Calu3 (cell line): Measurements from ENCODE around the gene ZBTB39. TPM values are rescaled to one million over a fixed set of nuclear protein-coding genes. Genes with fewer than 3 reads are reported as not detected.

Source experiments
- BruUV-seq: library from RNA; stranded (reverse); fragments of 400-500 nt; replicated peaks from 2 replicates; lab custom pipeline; 2021; lab: Mats Ljungman, UMichigan
- CTCF ChIA-PET: fragments of 300-600 bp; sonication (Branson Sonifier 250); formaldehyde crosslinking; loops from one replicate; lab custom pipeline; 2022; ENCODE audit warnings: antibody characterized with exemption; lab: Charles Lee
- DNase-seq: peaks from one replicate; pipeline ENCODE4 v3.0.0; 2022
- H3K27ac Mint-ChIP-seq: one replicate; pipeline ENCODE4 v1.8.0; 2022; ENCODE audit warnings: mixed read lengths; ENCODE audit not compliant: unreplicated experiment
- H3K27me3 Mint-ChIP-seq: one replicate; pipeline ENCODE4 v1.8.0; 2022; ENCODE audit warnings: mixed read lengths; ENCODE audit not compliant: unreplicated experiment
- H3K36me3 Mint-ChIP-seq: one replicate; pipeline ENCODE4 v1.8.0; 2022; ENCODE audit warnings: mild to moderate bottlenecking, moderate library complexity, mixed read lengths; ENCODE audit not compliant: insufficient read depth, unreplicated experiment
- H3K4me1 Mint-ChIP-seq: one replicate; pipeline ENCODE4 v1.8.0; 2022; ENCODE audit warnings: mild to moderate bottlenecking, low read depth, mixed read lengths; ENCODE audit not compliant: unreplicated experiment
- H3K4me3 Mint-ChIP-seq: one replicate; pipeline ENCODE4 v1.8.0; 2022; ENCODE audit warnings: mild to moderate bottlenecking, low read depth, moderate library complexity, mixed read lengths; ENCODE audit not compliant: unreplicated experiment
- H3K9me3 Mint-ChIP-seq: one replicate; pipeline ENCODE4 v1.8.0; 2022; ENCODE audit warnings: low read depth, mixed read lengths; ENCODE audit not compliant: unreplicated experiment
- CTCF ChIP-seq: fragments of 200-600 bp; IDR thresholded peaks from one replicate; pipeline ENCODE4 v1.8.0; 2022; ENCODE audit warnings: antibody characterized with exemption; ENCODE audit not compliant: unreplicated experiment
- intact Hi-C: fragments of 100-400 bp; cut with micrococcal nuclease; formaldehyde crosslinking; loops from one replicate; pipeline ENCODE4 v1.10.0; 2022; ENCODE audit not compliant: unreplicated experiment
- total RNA-seq: library from RNA; stranded (reverse); gene quantifications from 2 replicates; pipeline ENCODE4 v1.2.3, GENCODE V29; 2022

Gene ZBTB39
- total RNA-seq, 1 experiment from 2014 or later = 10.8 TPM

- BruUV-seq = no TSS peak
- no peaks in the 10 kb centered on the region for H3K9me3 Mint-ChIP-seq
- peaks cover 15% of the 10 kb centered on the region for H3K36me3 Mint-ChIP-seq
- no peaks in the 10 kb centered on the region for H3K27me3 Mint-ChIP-seq
- H3K27ac Mint-ChIP-seq = no peak overlapping the region
- no peak for DNase-seq
- CTCF ChIA-PET = no interaction called here
- TF ChIP-seq CTCF = no peak
- intact Hi-C loops = no loop called here
- peaks cover 19% of the 10 kb centered on the region for H3K4me1 Mint-ChIP-seq
- no peak overlapping the region for H3K4me3 Mint-ChIP-seq
These were observed 3.0 kb downstream of the ZBTB39 start for GRCh38 chr12:57003395-57003794.

- no TSS peak for BruUV-seq
- Mint-ChIP-seq H3K4me1 (peaks cover 19% of the 10 kb centered on the region), H3K9me3 (no peaks in the 10 kb centered on the region), H3K27me3 (no peaks in the 10 kb centered on the region), H3K4me3 (no peak overlapping the region), H3K27ac (no peak overlapping the region), H3K36me3 (peaks cover 10% of the 10 kb centered on the region)
- DNase-seq = peak; percentile 78
- intact Hi-C loops = no loop called here
- peak; percentile 71 for TF ChIP-seq CTCF
- CTCF ChIA-PET = interaction anchor here (0.6 to 1.7 kb wide), 9 partner anchors 12 to 245 kb away, joined by 3 to 8 read pairs (median 4); partner anchors contain the start of genes HSD17B6 and NEMP1
These were observed 4.9 kb downstream of the ZBTB39 start for GRCh38 chr12:57001448-57001906.

- Mint-ChIP-seq H3K36me3 (no peaks in the 10 kb centered on the region), H3K27ac (no peak overlapping the region)
- TF ChIP-seq CTCF = no peak
These were observed 6.0 kb downstream of the ZBTB39 start for GRCh38 chr12:57000393-57000792.

GRCh38 chr12:56999456-56999855, 6.9 kb downstream of the ZBTB39 start:
- Mint-ChIP-seq H3K9me3 (no peaks in the 10 kb centered on the region), H3K4me3 (no peak overlapping the region), H3K27ac (no peak overlapping the region), H3K27me3 (no peaks in the 10 kb centered on the region), H3K4me1 (peaks cover 5% of the 10 kb centered on the region), H3K36me3 (no peaks in the 10 kb centered on the region)
- DNase-seq = no peak
- BruUV-seq = no TSS peak
- CTCF ChIA-PET = no interaction called here
- intact Hi-C loops = no loop called here
- TF ChIP-seq CTCF = no peak

More at GRCh38 chr12:57000393-57000792, 6.0 kb downstream of the ZBTB39 start:
- Mint-ChIP-seq H3K27me3 (no peaks in the 10 kb centered on the region), H3K4me1 (peaks cover 12% of the 10 kb centered on the region), H3K4me3 (no peak overlapping the region), H3K9me3 (no peaks in the 10 kb centered on the region)
- DNase-seq = no peak
- CTCF ChIA-PET = interaction anchor here (0.6 kb wide), 1 partner anchor 128 kb away, joined by 3 read pairs; no protein-coding TSS in a partner anchor
- intact Hi-C loops = no loop called here
- no TSS peak for BruUV-seq
